Measurements from ENCODE around the gene DTNB. TPM values are rescaled to one million over a fixed set of nuclear protein-coding genes. Genes with fewer than 3 reads are reported as not detected.

DTNB gene
- total and polyA plus RNA-seq, 10 of the 15 experiments (the other 5 are each of a cell fraction or from before 2014, with no cell fraction given): 4.5 to 30.6 (median 11.9) TPM

DNA sequence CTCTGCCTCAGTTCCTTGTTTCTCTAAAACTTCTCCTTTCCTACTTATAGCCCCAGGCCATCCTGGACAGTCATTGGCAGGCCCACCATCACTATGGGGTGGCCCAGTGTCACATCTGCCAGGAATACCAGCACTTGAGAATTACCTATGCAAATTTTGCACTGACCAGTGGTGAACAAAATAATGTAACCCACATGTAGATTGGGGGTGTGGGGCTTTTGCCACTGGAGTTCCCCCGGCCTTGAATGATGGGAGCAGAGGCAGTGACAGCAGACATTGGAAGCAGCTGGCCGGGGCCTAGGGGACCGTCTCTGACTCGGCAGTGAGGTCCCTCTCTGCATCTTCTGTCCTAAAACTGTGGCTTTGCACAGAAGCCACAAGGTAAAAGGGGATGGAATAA lies 306.7 kb downstream of the DTNB start:
- Histone ChIP-seq H3K9ac (ENCODE audit: control insufficient read depth, insufficient read depth, low read length) (no peak overlapping the region), H3K36me3 (ENCODE audit: control insufficient read depth in 2 of 2, insufficient read depth in 2 of 2, low read length in 1 of 2) (no peaks in the 10 kb centered on the region), H3K9me3 (replicated peaks; ENCODE audit: control insufficient read depth, insufficient read depth, low read length) (no peaks in the 10 kb centered on the region), H3K4me2 (ENCODE audit: control insufficient read depth, insufficient read depth) (no peak overlapping the region; the same call in 1 of the 2 replicates), H3K4me1 (ENCODE audit: control insufficient read depth, insufficient read depth, low read length) (peaks cover 11% of the 10 kb centered on the region), H2AFZ (ENCODE audit: control insufficient read depth, low read depth, low read length) (no peak overlapping the region), H4K20me1 (ENCODE audit: control insufficient read depth, insufficient read depth) (no peaks in the 10 kb centered on the region), H3K4me3 (no peak overlapping the region), H3K27me3 (replicated peaks in 1 of 2; ENCODE audit: control insufficient read depth in 2 of 2, insufficient read depth in 2 of 2, low read length in 1 of 2) (no peaks in the 10 kb centered on the region), H3K27ac (ENCODE audit: control insufficient read depth, insufficient read depth) (no peak overlapping the region), H3K79me2 (ENCODE audit: control insufficient read depth, insufficient read depth, low read length) (no peaks in the 10 kb centered on the region)
- RAD21 ChIA-PET (ENCODE audit: unreplicated experiment): interaction anchor here (0.8 to 2.6 kb wide), 3 partner anchors 9 to 201 kb away, joined by 3 to 11 read pairs (median 3); no protein-coding TSS in a partner anchor
- BruUV-seq (replicated peaks): no TSS peak
- 14% methylated on average over 4 of the region's 4 CpGs for WGBS (ENCODE audit: insufficient coverage, insufficient replicate concordance, low lambda C conversion rate, missing lambda C conversion rate)
- POLR2A ChIA-PET: interaction anchor here (1.2 to 1.9 kb wide), 2 partner anchors 9 to 36 kb away, joined by 4 to 9 read pairs; no protein-coding TSS in a partner anchor
- FAIRE-seq (no peak), ATAC-seq (peak; percentile 10), DNase-seq (ENCODE audit: low read depth, low spot score) (no peak)
- CTCF ChIA-PET: interaction anchor here (1.0 to 8.6 kb wide), 3 partner anchors 11 to 27 kb away, joined by 5 to 126 read pairs (median 7); no protein-coding TSS in a partner anchor
- in situ Hi-C loops (cut with MboI) (no loop called here), intact Hi-C loops (cut with micrococcal nuclease; ENCODE audit: unreplicated experiment) (no loop called here)
- SMC1A ChIA-PET (ENCODE audit: uncharacterized antibody, unreplicated experiment): interaction anchor here (0.9 to 3.1 kb wide), 5 partner anchors 37 to 200 kb away, joined by 3 to 13 read pairs (median 4); no protein-coding TSS in a partner anchor
- TF ChIP-seq ZBTB40 (IDR thresholded peaks at IDR 0.05; ENCODE audit: borderline replicate concordance): no peak
- no peak for TF ChIP-seq GATAD2B (conservative IDR thresholded peaks at IDR 0.05; ENCODE audit: low read depth)
- TF ChIP-seq SMAD1 (IDR thresholded peaks at IDR 0.05; ENCODE audit: low read depth, partially characterized antibody): no peak
- TF ChIP-seq POLR2AphosphoS5 (IDR thresholded peaks at IDR 0.05; ENCODE audit: low read length): no peak
- no peak for TF ChIP-seq STAT3 (IDR thresholded peaks at IDR 0.05; ENCODE audit: low read depth, low read length)
- TF ChIP-seq FOXM1 (IDR thresholded peaks at IDR 0.05; ENCODE audit: low read depth, low read length): no peak
- TF ChIP-seq POU2F2 (IDR thresholded peaks at IDR 0.05; ENCODE audit: borderline replicate concordance, low read depth, low read length): peak; percentile 80; the same call in 2 of the 3 replicates
- TF ChIP-seq ZNF687 (IDR thresholded peaks at IDR 0.05): 0 out of 2 replicates have a peak, but pooled peaks have one; percentile 35
- no peak for TF ChIP-seq TCF12 (IDR thresholded peaks at IDR 0.05; ENCODE audit: low read depth, low read length)
- TF ChIP-seq PKNOX1 (IDR thresholded peaks at IDR 0.05): peak; percentile 52; the same call in 1 of the 2 replicates
- TF ChIP-seq EP300 (IDR thresholded peaks at IDR 0.05; ENCODE audit: borderline replicate concordance in 1 of 2, control insufficient read depth in 1 of 2, low read depth in 2 of 2, low read length in 2 of 2): peak in 1 of 2 experiments; percentile 25; a peak in 1 of 4 replicates
- TF ChIP-seq, protein P1, sequence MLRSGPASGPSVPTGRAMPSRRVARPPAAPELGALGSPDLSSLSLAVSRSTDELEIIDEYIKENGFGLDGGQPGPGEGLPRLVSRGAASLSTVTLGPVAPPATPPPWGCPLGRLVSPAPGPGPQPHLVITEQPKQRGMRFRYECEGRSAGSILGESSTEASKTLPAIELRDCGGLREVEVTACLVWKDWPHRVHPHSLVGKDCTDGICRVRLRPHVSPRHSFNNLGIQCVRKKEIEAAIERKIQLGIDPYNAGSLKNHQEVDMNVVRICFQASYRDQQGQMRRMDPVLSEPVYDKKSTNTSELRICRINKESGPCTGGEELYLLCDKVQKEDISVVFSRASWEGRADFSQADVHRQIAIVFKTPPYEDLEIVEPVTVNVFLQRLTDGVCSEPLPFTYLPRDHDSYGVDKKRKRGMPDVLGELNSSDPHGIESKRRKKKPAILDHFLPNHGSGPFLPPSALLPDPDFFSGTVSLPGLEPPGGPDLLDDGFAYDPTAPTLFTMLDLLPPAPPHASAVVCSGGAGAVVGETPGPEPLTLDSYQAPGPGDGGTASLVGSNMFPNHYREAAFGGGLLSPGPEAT (IDR thresholded peaks at IDR 0.05; ENCODE audit: low read depth): peak; percentile 29; the same call in 1 of the 2 replicates

All from GM12878 (cell line).